ENCODE measurements around the gene EIF4B.
"Not testable (repeated sequence)": the region's sequence is repeated elsewhere in the genome, so short reads cannot be mapped to it uniquely, and the experiment has no call there.

EIF4B gene, protein sequence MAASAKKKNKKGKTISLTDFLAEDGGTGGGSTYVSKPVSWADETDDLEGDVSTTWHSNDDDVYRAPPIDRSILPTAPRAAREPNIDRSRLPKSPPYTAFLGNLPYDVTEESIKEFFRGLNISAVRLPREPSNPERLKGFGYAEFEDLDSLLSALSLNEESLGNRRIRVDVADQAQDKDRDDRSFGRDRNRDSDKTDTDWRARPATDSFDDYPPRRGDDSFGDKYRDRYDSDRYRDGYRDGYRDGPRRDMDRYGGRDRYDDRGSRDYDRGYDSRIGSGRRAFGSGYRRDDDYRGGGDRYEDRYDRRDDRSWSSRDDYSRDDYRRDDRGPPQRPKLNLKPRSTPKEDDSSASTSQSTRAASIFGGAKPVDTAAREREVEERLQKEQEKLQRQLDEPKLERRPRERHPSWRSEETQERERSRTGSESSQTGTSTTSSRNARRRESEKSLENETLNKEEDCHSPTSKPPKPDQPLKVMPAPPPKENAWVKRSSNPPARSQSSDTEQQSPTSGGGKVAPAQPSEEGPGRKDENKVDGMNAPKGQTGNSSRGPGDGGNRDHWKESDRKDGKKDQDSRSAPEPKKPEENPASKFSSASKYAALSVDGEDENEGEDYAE

DNA sequence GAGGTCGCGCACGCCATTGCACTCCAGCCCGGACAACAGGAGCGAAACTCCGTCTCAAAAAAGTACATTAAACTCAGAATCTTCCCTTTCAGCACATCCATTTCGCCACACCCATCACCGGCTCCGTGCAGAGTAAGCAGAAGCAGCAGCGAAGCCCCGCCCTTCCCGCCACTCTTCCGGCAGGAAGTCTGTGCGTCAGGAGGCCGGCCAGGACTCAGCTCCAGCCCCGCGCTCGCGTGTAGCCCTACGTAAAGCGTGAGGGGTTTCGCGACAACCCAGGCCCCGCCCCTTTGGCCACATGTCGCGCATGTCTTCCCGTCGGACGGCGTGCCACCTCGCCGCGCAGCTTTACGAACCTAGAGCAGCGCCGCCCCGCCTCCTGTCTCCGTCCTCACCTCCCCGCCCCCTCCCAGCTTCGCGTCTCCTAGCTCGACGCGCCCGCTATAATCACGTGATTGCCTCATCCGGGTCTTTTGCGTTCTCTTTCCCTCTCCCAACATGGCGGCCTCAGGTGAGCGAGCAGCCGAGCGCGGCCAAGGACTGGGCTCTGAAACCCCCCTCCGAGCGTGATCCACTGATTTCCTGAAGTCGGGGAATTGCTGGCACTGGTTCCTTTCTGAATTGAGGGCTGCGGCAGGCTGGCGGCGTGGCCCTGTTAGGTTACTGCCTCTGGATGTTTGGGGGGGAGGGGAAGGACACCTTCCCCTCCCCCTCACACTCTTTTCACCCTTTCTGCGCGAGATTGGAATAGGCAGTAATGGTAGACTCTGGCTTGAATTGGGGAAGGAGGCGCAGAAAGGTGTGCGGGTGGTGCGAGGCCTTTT is at the start of gene EIF4B:
Gene EIF4B (plus strand): TSS at position 471 of the 824 bp plus-strand sequence. CDS start 28 bp downstream, at position 499.
- peak; percentile 99 for DNase-seq

DNA sequence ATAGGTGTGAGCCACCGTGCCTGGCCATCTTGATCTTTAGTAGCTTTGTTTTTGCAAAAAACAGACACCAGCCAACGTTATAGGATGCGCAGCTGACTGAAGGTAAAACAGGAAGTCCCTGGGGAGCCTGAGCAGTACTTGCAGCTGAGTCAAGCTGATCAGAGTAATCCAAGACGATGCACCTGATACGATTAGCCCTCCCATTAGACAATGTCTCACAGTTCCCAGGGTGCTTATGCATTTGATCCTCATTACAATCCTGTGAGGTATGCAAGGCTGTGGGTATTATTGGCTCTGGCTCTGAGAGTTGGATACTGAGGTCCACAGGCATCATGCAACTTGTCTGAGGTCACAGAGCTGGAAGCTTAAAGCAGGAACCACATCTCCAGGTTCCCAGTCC is 49.3 kb upstream of the EIF4B start:
- peak; percentile 81 for DNase-seq

DNA sequence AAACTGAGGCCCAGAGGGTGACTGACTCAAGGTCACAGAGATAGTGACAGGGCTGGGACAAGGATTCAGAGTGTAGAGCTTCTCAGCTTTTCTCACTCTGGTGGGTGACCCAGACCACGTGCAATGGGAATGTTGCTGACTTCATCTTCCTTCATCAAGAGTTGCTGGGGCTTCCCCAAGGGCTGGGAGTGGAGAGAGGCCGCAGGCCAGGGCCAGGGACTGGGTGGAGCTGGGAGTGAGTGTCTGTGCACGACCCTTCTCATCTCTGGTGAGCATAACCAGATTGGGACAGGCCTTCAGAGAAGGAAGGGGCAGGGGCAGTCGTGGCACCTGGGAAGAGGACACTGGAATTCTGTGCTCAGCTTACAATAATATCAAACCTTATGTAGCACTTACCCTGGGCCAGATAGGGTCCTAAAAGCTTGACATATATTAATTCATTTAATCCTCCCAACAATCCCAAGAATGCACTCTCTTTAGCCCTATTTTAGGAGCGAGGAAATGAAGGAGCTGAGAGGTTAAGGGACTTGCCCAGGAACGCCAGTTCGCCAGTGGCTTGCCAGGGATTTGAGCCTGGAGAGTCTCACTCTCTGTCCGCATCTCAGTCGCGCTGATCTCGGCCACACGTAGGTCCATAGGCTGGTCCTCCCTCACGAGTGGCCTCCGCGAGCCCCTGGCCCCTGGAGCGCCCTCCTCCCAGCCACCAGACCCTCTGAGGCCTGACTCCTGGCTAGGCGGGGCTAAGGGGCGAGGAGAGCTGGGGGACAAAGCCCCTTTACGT is 41.5 kb upstream of the EIF4B start:
- DNase-seq, result no peak

DNA sequence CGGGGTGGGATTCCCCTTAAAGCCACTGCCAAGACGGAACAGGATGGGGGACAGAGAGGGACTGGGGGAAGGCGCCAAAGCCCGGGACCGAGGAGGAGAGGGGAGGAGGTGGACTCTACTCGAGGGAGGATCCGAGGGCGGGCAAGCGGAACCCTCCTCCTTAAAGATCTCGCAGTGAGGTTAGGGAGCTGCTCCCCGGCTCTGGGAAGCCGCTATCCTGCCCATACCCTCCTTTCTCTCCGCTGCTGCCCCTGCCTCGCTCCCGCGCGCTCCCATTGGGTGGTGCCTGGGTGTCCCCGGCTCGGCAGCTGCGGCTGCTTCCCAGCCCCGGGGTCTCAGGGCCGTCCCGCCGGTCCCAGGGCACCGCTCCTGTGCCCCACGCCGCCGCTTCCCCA is 40.9 kb upstream of the EIF4B start:
- DNase-seq, result no peak

DNA sequence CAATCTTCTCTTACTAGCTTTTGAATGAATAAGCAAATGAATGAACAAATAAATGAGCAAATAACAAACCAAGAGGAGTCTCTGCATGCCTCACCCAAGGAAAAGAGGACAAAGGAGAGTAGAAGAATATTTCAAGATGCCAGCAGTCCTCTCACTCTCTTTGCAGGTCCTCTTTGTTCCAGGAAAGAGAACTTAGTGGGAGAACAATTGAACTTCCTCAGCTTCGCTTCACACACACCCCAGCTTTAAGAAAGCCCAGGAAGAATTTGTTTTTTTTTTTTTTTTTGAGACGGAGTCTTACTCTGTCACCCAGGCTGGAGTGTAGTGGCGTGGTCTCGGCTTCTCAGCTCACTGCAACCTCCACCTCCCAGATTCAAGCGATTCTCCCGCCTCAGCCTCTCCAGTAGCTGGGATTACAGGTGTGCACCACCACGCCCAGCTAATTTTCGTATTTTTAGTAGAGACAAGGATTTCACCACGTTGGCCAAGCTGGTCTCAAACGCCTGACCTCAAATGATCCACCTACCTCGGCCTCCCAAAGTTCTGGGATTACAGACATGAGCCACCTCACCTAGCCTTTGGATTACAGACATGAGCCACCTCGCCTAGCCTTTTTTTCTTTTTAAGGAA is 37.0 kb upstream of the EIF4B start:
- no peak for DNase-seq

DNA sequence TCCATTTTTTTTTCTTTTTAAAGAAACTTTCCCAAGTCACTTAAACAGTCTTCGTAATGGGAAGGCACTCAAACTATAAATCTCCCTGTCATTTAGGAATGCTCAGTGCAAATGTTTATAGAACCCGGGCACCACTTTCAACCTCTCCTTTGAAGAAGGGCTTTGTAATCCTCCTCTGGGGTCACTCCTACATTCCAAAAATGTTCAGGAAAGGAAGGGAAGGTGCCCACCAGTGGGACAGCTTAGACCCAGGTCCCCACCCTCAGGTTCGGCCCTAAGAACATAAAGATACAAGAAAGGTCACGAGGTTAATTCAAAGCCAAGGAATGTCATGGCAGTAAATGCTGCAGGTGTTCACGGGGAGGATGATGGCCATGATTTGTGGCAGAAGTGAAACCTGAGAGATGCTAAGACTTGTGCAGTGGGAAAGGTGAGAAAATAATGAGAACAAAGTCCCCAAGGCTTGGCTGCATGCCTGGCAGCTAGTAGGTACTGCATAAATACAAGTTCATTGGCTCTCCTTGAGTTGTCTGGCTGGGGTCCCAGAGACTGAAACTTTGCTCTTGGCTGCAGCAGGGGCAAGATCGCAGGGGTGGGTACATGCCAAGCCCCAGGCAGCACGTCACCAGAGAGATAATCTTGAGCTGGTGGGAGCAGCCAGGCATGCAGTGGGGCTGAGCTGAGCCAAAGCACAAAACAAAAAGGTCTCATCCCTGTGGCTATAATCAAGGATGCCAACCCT is 36.3 kb upstream of the EIF4B start:
- DNase-seq, result peak; percentile 51

DNA sequence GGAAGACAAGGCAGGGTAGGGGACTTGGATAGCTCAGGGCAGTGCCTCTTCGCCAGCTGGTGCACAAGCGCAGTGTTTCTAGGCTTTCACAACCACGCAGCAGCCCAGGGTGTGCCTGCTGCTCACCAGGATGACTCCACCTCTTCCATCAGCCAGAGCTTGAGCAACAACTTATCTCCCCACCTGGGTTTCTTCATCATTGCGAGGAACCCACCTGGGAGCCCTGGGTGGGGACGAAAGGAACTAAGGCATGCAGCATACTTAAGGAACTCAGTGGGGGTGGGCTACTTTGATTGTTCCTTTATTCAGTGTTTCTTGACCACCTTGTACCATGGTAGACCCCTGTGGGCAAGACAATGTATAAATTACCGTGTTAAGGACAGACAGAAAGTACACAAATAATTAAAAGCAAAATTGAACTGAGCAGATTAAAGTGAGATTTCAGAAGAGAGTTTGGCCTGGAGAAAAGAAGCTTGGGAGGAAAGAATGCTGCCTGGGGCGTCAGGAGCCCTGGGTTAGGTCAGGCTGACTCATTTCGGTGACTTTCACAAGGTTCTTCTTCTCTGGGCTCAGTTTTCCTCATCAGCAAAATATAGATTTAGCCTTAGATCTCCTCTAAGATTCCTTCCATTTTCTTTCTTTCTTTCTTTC is 34.5 kb upstream of the EIF4B start:
- no peak for DNase-seq

DNA sequence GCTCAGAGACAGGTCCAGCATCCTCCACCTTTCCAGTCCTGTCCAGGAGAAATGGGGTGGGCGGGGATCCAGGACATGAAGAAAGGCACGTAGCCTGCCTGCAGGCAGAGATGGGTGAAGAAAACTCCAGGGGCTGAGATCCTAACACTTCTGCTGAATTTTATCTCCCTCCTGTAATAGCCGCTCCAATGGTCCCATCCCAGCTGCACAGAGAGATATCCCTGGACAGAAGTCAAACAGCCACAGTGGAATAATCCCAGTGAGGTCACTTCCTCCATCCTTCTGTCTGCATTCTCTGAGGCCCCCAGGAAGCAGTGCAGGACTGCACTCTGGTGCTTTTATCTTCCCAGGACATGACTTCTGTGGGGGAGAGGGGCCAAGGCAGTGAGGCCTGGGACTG is 31.1 kb upstream of the EIF4B start:
- no peak for DNase-seq

DNA sequence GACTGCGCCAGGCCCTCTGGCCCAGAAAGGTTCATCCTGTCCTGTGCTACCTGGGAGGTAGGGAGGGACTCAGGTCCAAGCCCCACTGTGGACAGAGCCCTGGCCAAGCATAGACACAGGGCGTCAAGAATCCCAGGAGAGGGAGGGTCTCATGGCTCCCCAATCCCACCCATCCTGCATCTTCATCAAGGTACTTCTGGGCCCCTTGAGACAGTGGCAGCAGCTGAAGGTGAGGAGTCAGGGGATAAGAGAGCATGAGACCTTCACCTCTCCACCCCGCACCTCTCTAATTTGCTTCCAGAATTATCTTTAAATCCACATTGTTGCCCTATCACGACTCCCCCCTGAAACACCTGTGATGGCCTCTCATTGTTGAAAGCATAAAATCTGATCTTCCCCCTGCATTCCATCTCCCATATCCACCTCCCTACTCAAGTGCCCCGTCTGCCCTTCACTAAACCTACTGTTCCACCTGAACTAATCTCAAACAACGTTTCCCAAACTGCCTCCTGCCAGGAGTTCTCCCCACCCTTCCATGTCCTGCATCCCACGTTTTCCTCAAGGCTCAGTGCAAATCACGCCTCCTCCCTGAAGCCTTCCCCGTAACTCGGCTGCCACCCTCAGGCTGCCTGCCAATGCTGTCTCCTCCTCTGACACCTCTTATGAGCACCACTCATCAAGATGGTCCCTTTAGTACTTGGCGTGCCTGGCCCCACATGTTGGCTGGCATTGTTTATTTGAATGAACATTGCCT is 30.3 kb upstream of the EIF4B start:
- DNase-seq, result peak; percentile 72

DNA sequence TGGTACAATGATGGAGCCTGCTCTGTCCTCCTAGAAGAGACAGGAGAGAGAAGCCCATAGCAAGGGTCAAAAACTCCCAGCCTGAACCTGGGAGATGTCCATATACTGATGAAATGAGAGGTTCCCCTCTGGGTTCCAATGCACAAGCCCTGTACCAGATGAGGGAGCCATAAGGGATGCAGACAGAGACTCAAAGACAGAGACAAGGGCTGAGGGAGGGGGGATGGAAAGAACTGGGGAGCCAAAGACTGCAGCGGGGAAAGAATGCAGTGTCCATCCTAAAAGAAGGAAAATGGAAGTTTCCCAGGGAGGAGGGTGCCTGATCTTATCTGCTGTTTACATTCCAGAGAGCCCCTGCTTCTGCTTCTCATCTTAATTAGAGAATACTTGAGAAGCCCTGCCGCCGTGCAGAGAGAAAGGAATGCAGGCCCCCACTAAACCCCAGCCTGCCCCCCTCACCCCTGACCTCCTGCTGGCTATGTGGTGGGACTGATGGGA is 29.6 kb upstream of the EIF4B start:
- DNase-seq, result no peak

DNA sequence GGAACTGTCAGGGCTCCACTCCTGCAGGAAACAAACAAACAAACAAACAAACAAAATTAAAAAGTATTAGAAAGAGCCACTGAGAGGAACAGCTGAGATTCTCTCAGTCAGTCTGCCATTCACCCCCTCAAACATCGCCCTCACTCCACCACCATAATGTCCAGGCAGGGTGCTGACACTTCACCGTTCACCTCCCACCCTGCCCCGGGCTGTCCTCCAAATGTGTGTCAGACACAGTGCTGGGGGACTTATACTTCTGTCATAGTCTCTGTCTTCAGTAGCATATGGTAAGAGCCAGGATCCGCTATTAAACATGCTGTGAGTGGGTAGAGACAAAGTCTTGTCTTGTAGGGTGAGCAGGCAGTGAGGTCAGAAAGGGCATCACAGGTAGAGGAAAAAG is 29.1 kb upstream of the EIF4B start:
- no peak for DNase-seq

DNA sequence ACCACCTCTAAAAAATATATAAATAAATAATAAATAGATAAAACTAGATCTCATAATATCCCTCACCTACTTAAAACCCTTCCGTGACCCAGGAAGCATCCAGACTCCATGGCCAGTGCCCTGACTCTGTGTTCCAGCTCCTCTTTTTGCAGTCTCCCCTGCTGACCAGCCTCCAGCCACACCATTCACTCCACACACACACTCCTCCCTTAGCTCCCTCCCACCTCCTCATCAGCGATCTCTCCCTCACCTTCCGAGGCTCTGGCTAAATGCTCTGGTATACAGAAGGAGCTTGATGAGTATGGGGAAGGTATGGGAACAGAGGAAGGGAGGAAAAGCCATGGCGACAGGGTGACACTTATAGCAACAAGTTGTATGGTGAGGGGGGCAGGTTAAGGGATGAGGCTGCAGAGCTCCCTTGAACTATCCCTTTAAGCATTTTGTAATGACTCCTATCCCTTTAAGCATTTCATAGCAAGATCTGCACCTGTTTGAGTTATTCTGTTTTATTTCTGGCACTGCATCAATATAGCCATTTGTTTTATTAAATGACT is 26.1 kb upstream of the EIF4B start:
- no peak for DNase-seq

DNA sequence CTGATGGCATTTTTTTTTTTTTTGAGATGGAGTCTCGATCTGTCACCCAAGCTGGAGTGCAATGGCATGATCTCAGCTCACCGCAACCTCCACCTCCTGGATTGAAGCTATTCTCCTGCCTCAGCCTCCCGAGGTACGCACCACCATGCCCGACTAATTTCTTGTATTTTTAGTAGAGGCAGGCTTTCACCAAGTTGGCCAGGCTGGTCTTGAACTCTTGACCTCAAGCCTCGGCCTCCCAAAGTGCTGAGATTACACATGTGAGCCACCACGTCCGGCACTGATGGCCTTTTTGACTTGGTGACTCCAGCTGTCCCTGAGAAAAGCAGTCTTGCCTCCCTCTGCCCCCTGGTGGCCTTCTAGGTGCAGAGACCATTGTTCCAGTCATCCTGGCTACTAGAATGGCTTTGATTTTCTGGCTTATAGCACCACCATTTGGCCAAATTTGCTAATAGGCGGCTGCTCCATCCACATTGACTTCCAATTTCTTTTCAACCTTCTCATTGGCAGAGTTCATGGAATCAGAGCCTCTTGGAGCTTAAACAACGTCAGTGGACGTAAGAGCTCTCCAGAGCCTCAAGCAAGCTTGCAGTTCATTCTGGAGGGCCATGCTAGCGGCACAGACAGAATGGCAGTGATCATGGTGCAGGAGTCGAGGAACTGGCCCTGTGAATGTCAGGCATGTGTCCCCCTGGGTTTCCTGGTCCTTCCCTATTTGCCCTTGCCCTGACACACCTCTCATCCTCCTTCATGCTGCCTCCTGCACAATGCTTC is 25.4 kb upstream of the EIF4B start:
- DNase-seq, result peak; percentile 99

DNA sequence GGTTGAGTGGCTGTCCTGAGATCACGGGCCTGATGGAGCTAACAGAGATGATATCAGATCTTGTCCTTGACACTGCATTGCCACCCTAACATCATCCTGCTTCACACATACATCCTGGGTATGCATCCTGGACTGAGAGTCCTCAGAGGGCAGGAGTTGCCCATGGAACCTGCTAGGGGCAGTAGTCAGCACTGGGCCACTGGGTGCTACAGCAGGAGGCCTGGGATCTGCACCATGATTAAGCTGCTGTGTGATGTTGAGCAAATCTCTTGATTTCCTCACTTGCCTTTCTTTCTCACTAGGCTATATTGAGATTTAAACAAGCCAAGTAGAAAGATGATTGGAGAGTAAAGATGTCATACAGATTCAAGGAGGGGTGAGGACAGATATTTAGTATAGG is 22.1 kb upstream of the EIF4B start:
- DNase-seq, result no peak

DNA sequence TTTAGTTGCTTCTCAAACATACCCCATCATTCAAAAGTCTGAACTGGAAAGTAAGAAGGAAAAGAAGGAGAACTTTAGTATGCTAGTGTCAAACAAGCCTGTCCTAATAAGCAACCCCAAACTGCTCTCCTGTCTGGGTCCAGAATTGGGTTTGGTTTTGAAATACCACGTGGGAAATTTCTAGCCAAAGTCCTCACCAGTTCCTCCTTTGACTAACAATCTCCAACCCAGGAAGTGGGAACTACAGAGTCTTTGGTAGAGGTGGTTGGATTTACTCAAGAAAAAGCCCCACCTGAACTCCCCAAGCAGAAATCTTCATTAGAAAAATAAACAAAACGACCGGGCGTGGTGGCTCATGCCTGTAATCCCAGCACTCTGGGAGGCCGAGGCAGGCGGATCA is 17.4 kb upstream of the EIF4B start:
- DNase-seq, result no peak

DNA sequence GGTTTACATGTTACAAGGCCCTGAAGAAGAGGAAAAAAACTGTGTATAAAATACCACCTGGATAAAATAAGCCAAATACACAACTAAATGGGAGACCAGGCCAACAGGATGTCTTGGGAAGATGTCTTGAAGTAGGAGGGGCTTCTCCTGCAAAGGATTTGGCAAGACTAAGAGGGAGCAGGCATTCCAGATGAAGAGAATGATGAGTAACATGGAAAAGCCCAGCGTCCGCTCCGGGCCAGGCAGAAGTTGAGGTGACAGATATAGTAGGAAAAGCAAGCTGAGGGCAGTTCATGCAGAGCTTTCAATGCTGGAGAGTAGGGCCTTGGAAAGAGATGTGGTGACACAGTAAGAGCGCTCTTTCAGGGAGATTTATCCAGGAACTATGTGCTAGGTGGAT is 16.1 kb upstream of the EIF4B start:
- no peak for DNase-seq

DNA sequence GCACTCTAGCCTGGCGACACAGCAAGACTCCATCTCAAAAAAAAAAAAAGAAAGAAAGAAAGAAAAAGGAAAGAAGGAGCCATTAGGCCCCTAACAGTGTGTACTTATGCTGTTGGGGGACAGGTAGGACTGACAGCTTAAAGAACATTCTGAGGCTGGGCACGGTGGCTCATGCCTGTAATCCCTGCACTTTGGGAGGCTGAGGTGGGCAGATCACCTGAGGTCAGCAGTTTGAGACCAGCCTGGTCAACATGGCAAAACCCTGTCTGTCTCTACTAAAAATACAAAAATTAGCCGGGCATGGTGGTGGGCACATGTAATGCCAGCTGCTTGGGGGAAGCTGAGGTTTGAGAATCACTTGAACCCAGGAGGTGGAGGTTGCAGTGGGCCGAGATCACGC is 14.0 kb upstream of the EIF4B start:
- not testable (repeated sequence) for DNase-seq

DNA sequence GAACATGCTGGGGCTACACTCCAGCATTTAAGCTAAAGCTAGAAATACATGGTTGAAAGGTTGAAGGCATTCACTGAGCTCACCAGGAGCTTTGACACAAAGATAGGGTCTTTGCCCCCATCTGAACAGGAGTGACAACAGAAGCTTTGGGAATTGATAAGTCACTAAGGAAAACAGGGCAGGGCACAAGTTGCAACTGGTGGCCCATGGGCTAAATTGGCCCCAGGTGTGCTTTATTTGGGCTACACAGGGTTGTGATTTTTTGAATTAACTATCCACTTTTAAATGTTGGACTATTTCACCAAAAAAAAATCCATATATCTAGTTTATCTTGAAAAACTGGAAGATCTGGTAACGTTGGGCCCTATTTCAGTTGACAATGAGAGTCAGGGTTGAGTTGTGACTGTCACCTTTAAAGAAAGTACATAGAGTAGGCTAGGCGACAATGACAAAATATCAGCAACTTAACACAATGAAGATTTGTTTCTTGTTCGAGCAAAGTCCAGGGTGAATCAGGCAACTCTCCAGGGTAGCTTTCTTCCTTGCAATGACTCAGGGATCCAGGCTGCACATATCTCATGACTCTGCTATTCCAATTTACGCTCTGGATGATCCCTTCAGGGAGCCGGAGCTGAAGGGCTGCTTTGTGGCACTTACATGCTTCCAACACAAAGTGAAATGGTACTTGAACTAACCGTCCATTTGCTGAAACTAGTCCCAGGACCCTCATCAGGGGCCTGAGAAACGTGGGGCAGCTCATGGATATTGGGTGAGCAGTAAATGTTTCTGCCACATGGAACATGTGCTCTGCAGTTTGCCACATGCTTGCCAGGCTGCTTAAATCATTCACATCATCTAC is 13.3 kb upstream of the EIF4B start:
- no peak for DNase-seq

Data from NCI-H510A treated with DMSO at 0.1 percent for 48 hours (cell line).